HG03558 (cell line): Measurements from ENCODE around the gene ATP5F1B.

ENCODE experiments used
- ATAC-seq: cut with Tn5 transposase; IDR thresholded peaks from one replicate; pipeline ENCODE4 v1.9.1; 2021; ENCODE audit warnings: moderate number of reproducible peaks; ENCODE audit not compliant: unreplicated experiment; ENCODE audit errors: extremely low read depth

ATP5F1B gene

DNA sequence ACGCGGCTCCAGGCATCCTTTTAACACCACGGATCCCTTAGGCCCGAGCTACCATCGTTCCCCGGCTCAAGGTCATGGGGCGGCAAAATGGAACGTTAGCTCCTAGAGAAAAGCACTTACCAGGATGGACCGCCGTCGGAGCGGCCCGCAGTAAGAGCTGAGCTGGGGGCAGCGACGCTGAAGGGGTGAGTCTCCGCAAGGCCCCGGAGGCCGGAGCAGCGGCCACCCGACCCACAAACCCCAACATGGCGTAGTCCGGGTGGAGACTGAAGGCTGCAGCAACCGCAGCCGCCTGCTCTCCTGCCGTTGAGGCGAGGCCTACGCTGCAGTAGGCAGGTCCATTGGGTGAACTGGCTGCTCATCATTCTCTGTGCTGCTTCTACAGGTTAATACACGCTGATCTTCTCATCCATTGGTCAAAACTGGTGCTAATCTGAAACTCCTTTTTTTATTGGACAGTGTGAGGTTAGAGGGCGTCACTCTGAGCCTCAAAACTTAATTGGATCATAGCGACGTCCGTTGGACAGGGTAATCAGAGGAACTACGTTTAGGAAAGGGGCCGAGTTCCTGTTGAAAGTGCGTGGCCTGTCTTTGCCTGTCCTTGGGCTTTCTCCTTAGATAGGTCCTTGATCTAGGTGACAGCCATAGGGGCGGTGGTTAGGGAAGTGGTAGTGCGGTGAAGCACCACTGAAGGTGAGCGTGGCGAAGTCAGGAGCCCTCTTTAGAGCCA lies at the start of gene ATP5F1B:
TSS of gene ATP5F1B (minus strand) at position 268 of the 730 bp plus-strand sequence. CDS start at position 247, 21 bp downstream.
- peak; percentile 96 for ATAC-seq

DNA sequence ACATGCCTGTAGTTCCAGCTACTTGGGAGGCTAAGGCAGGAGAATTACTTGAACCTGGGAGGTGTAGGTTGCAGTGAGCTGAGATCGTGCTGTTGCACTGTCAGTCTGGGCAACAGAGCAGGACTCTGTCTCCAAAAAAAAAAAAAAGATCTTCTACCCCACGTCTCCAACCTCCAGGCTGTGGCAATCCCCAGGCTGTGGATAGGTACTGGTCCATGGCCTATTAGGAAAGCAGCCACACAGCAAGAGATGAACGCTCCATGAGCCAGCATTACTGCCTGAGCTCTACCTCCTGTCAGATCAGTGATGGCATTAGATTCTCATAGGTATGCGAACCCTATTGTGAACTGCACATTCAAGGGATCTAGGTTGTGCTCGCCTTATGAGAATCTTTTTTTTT lies 48.4 kb upstream of the ATP5F1B start:
- ATAC-seq: no peak

DNA sequence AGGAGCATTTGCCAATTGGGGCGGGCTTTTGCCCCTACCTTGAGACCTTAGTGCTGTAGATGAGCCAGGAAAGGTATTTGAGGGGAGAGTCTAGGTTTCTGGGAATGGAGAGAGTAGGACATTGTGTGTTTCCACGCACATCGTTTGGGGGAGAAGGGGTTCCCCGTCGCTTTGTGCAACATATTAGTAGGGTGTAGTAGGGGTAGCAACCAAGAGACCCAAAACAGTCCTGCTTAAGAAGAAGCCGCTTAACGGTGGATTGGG lies 43.0 kb upstream of the ATP5F1B start:
- peak; percentile 2 for ATAC-seq

DNA sequence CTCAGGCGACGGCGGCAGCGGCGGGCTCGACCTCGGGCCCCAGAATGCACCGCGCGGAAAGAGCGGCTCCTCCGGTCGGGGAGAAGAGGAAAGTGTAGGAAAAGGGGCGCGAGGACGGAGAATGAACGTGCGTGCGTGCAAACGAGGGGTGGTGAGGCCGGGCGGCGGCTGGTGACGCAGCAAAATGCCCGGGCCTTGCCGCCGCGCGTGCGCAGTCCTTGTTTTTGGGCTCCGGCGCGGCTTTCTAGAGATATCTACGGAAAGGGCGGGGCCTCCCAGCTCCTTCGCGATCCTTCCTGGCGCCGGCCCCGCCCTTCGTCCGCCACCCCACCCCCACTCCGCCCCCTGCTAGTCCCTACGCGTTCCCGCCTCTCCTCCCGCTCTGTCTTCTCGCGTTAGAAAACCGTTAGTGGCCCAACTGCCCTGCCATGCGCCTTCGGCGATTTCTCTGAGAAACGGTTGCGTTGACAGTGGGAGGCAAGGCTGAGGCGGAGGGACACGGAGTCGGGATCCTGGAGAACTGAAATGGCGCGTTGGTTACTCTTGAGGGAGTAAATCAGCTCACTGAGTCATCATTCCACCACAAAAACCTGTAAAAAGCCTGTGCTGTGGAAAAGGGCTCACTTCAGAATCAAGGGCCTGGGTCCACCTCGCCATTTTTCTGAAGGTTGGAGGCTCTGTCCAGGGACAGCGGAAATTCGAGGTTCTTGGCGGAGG lies 42.5 kb upstream of the ATP5F1B start, which contains the start of gene PTGES3:
TSS of gene PTGES3 (minus strand) at position 156 of the 717 bp plus-strand sequence. CDS start 285 bp downstream, outside the sequence.
- peak; percentile 37 for ATAC-seq

DNA sequence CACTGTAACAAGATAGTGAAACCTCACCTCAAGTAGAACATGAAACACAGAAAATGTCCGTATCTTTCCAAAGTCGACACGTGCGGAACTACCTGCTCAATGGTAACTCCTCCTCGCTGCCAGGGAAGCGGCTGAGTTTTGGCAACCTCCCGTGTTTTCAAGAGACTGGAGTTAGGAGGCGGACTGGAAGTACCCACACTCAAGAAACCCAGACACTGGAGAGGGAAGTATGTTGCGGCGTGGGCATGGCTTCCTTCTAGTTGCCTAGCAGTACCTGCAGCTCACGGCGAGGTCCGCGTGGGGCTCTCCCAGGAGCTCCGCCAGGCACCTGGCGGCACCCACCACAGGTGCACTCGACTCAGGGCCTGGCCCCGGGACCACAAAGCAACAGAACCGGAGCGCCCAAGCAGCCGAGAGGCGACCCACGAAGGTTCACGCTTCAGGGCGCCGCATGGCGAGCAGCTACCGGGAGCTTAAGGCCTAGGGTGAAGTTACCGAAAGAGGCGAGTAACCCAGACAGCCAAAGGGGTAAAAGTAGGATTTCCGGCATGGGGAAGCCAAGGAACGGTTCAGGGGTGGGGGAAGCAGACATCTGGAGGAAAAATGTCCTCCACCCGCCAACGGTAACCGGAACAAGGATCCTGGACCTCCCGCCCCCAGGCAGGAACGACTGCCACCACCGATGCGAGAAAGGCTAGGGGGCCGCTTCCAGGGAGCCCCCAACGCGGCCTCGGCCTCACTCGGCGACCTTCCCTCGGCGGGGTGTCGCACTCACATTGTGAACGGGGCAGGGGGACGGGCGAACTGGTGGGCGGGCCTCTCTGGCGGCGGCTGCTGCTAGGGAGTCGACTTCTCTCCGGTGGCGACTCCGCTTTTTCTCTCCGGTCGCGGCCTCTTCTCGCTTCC lies 41.7 kb upstream of the ATP5F1B start:
- no peak for ATAC-seq

DNA sequence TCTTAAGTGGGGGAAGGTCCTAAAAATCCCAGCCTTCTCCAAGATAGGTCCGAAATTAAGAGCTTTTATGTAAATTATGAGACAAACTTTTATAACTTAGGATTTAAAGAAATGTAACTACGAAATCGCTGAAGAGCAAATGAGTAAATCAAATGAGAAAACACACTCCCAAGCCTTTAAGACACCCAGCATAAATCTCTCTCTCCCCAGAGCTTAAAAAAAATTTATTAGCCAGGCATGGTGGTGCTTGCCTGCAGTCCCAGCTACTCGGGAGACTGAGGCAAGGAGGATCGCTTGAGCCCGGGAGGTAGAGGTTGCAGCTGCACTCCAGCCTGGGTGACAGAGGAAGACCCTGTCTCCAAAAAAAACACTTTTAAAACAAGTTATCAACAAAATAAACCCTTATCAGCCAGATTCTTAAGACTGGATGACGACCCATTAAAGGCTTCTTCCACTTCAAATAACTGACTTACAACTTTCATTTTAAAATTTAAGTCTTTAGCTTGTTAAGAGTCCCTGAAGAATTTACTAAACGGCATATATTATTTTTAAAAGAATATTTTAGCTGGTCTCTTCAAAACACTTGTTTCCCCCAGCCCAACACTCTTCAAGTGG lies 39.1 kb upstream of the ATP5F1B start:
- ATAC-seq: no peak

DNA sequence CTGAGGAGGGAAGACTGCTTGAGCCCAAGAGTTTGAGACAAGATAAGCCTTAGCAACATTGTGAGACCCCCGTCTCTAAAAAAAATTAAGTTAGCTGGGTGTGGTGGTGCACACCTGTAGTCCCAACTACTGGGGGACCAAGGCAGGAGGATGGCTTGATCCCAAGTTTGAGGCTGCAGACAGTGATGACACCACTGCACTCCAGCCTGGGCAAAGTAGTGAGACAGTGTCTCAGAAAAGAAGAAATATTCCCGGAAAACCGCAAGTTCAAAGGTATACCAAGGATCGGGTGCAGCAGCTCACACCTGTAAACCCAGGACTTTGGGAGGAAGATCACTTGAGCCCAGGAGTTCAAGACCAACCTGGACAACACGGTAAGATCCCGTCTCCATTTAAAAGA lies 36.5 kb upstream of the ATP5F1B start:
- ATAC-seq: no peak

DNA sequence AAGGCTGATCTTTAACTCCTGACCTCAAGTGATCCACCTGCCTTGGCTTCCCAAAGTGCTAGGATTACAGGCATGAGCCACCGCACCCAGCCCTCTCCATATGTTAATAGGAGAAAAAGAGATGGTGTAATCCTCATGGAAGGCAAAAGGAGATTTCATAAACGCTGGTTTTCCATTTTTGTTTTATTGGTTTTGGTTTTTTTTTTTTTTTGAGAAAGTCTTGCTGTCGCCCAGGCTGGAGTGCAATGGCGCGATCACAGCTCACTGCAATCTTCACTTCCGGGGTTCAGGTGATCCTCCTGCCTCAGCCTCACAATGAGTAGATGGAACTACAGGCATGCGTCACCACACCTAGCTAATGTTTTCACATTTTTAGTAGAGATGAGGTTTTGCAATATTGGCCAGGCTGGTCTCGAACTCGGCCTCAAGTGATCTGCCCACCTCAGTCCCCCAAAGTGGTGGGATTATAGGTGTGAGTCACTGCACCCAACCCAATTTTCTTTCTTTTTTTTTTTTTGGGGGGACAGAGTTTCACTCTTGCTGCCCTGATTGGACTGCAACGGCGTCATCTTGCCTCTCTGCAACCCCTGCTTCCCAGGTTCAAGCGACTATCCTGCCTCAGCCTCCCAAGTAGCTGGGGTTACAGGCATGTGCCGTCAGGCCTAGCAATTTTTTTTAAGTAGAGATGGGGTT lies 34.2 kb upstream of the ATP5F1B start:
- no peak for ATAC-seq

DNA sequence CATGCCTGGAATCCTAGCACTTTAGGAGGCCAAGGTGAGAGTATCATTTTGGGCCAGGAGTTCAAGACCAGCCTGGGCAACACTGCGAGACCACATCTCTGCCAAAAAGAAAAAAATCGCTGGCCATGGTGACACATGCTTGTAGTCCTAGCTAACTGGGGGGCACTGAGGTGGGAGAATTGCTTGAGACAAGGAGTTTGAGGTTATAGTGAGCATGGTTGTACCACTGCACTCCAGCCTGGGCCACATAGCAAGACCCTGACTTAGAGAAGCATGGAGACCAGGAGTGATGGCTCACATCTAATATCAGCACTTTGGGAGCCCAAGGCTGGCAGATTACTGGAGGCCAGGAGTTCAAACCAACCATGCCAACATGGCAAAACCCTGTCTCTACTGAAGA lies 33.1 kb upstream of the ATP5F1B start:
- ATAC-seq: no peak

DNA sequence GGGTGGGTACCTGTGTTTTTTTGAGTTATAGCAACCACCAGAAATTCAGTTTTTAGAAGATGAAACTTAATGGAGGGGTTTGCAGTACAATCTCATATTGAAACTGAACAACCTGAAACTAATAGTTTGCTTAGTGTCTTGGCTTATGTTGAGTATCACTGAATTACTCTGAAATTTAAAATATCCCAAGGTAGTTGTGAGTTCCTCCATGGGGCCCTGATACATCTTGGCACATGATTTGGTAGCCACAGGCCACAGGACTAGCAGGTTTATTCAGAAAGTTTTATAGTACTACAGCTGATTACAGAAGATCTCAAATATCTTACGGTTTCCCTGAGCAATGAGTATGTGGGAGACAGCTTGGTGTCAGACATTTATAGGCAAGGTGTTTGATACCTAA lies 31.9 kb upstream of the ATP5F1B start:
- no peak for ATAC-seq

DNA sequence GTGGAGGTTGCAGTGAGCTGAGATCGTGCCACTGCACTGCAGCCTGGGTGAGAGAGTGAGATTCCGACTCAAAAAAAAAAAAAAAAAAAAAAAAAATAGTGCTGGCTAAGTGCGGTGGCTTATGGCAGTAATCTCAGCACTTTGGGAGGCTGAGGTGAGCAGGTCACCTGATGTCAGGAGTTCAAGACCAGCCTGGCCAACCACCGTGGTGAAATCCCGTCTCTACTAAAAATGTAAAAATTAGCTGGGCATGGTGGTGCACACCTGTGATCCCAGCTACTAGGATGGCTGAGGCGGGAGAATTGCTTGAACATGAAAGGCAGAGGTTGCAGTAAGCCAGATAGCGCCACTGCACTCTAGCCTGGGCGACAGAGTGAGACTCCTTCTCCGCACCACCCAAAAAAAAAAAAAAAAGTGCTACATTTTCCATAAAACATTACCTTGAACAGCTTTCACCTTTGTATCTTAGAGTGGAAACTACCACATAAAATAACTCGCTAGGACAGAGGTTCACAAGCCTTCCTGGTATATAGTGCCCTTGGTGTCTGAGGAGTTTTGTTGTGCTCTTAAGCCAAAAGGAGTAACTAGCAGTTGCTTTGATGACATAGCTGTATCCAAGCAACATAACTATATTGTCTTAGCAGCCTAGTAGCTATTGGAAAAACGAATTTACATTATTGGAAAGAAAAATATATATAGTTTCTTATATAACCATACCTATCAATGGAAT lies 31.2 kb upstream of the ATP5F1B start:
- no peak for ATAC-seq

DNA sequence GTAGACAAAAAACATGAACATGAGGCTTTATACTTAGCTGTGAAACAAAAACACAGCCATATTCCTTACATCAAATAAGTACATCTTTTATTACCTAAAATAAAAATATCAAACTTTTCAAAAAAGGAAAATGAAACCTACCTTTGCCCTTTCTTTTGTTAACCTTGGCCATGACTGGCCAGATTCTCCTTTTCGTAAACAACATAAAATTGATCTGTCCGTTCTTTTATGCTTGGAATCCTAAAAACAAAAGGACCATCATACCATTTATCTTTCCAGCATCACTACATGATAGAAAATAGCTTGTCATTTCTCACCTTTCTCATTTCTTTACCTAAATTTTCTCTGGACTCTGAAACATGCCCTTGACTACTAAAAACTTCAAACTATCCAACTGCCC lies 25.8 kb upstream of the ATP5F1B start:
- ATAC-seq: no peak

DNA sequence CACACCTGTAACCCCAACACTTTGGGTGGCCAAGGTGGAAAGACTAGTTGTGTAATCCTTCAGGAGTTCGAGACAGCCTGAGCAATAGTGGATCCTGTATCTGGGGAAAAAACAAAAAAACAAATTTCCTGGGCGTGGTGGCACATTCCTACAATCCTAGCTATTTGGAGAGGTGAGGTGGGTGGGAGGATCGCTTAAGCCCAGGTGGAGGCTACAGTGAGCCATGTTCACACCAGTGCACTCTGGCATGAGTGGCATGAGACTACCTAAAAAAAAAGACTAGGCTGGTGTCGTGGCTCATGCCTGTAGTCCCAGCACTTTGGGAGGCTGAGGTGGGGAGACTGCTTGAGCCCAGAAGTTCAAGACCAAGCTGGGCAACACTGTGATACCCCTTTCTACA lies 25.1 kb upstream of the ATP5F1B start:
- no peak for ATAC-seq

DNA sequence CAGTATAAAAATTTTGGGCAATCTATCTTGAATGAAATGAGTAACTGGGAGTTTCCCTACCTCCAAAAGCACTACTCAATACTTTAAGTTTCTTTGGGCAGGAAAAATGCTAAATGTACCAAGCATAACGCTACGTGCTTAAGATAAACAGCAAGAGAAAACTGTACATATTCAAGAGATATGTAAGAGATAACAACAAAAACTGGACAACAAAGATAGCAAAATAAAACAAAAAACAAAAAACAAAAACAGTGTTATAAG lies 22.3 kb upstream of the ATP5F1B start:
- no peak for ATAC-seq

DNA sequence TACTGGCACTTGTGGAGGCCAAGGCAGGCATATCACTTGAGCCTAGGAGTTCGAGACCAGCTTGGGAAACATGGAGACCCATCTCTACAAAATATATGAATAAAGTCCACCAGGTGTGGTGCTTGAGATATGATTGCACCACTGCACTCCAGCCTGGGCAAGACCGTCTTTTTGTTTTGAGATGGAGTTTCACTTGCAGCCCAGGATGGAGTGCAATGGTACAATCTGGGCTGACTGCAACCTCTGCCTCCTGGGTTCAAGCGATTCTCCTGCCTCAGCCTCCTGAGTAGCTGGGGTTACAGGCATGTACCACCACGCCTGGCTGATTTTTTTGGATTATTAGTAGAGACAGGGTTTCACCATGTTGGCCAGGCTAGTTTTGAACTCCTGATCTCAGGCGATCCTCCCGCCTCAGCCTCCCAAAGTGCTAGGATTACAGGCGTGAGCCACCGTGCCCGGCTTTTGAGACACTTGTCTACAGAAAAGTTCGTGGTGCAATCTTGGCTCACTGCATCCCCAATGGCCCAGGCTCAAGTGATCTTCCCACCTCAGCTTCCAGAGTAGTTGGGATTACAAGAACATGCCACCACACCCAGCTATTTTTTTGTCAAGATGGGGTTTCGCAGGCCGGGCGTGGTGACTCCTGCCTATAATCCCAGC lies 16.3 kb upstream of the ATP5F1B start:
- no peak for ATAC-seq

DNA sequence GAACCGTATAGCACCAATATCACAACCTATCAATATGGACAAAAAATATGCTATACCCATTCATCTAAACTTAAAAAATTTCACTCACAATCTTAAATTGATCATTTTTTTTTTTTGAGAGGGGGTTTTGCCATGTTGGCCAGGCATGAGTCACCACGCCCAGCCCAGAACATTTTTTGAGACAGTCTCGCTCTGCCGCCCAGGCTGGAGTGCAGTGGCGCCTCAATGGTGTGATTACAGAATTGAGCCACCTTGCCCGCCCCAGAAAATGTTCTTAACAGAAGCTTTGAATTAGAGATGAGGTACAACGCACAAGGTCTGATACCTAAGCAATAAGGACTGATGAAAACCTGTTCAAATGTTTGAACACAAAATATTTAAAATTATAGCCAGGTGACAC lies 15.8 kb upstream of the ATP5F1B start:
- ATAC-seq: no peak

DNA sequence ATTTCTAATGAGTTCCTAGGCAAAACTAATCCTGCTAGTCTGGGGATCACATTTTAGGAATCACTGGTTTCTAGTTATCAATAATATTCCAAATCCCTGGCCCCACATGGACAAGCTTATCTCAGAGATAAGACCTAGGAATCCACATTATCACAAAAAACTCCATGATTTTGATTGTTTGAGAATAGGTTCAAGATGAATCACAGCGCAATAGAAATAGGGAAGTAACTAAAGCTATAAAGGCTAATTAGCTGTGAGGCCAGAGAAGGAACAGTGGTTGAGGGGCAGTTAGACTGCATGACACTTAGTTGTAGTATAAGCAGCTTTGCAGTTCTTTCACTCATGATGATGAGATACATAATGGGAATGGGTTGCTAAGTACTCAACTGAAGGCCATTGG lies 13.1 kb upstream of the ATP5F1B start:
- ATAC-seq: no peak

DNA sequence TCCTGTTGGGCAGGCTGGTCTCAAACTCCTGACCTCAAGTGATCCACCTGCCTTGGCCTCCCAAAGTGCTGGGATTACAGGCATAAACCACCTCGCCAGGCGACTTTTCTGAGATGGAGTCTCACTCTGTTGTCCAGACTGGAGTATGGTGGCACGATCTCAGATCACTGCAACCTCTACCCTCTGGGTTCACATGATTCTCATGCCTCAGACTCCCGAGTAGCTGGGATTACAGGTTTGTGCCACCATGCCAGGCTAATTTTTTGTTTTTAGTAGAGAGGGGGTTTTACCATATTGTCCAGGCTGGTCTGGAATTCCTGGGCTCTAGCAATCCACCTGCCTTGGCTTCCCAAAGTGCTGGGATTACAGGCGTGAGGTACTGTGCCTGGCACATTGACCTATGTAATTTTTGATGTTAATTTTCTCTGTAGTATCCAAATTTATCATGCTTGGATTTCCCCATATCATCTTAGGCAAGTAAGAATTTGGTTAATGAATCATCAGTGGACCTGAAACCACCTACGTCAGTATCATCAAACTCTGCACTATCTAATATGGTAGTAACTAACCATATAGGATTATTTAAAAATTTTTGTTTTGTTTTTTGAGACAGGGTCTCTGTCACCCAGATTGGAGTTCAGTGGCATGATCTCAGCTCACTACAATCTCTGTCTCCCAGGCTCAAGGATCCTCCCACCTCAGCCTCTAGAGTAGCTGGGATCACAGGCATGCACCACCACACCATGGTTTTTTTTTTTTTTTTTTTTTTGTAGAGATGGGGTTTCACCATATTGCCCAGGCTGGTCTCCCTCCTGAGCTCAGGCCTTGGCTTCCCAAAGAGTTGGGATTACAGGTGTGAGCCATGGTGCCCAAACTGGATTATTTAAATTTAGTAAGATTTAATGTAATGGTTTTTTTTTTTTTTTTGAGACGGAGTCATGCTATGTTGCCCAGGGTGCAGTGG lies 11.9 kb upstream of the ATP5F1B start:
- peak; percentile 65 for ATAC-seq
